Non-pigmented ciliary epithelial cell (primary cell): ENCODE measurements around the gene OR1E2.
"Not testable (repeated sequence)": the region's sequence is repeated elsewhere in the genome, so short reads cannot be mapped to it uniquely, and the experiment has no call there.

Experiments used
- DNase-seq: peaks from one replicate; pipeline ENCODE4 v3.0.0-alpha.2; 2010; ENCODE audit warnings: low read depth

The OR1E2 gene

GRCh38 chr17:3397801-3398200 is 35.8 kb downstream of the OR1E2 start:
- DNase-seq, result not testable (repeated sequence)

DNA sequence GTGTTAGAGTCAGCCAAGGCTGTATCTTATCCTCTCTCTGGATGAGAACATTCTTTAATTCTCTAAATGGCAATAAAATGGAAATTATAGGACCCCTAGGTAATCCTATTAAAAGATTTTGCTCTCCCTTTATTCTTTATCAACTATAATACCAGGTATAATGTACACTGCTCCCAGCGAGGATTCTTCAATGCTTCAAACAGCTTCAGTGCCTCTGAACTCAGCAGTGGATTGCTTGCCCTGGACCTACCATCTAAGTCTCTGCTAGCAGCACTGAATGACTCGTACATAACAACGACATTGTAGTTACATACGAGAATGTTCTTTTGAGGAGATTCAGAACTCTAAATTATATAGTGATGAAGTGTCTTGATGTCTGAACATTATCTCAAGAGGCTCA is 43.9 kb downstream of the OR1E2 start:
- no peak for DNase-seq

DNA sequence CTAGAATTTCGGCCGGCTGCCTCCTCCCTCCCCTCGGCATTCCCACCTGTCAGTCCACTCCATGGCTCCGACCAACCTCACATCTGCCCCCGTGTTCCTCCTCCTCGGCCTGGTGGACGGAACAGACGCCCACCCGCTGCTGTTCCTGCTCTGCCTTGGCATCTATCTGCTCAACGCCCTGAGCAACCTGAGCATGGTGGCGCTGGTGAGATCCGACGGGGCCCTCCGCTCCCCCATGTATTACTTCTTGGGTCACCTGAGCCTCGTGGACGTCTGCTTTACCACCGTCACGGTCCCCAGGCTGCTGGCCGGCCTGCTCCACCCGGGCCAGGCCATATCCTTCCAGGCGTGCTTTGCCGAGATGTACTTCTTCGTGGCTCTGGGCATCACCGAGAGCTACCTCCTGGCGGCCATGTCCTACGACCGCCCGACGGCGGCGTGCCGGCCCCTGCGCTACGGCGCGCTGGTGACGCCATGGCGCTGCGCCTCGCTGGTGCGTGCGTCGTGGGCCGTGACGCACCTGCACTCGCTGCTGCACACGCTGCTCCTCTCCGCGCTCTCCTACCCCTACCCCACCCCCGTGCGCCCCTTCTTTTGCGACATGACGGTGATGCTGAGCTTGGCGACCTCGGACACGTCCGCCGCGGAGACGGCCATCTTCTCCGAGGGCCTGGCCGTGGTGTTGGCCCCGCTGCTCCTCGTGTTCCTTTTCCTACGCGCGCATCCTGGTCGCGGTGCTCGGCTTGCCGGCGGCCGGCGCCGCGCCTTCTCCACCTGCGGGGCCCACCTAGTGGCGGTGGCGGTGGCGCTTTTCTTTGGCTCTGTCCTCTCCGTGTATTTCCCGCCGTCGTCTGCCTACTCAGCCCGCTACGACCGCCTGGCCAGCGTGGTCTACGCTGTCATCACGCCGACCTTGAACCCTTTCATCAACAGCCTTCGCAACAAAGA is 47.5 kb downstream of the OR1E2 start, which contains the start of gene OR3A2:
TSS of gene OR3A2 (minus strand) at position 440 of the 948 bp plus-strand sequence.
- no peak for DNase-seq
